Measurements from ENCODE around the gene SFXN5.

The SFXN5 gene

GRCh38 chr2:72989770-72990556, 81.5 kb downstream of the SFXN5 start:
- CTCF ChIA-PET = interaction anchor here (1.6 to 10.8 kb wide), 9 partner anchors 9 to 187 kb away, joined by 5 to 129 read pairs (median 25); no protein-coding TSS in a partner anchor
- no peak overlapping the region for H3K4me3 ChIP-seq (ENCODE audit: low read depth, low read length)
- no peak for TF ChIP-seq CTCF (IDR thresholded peaks at IDR 0.05; ENCODE audit: insufficient read depth, low read length, missing control alignments)
- POLR2A ChIA-PET = no interaction called here
- DNase-seq (ENCODE audit: low read depth, low spot score) = no peak

GRCh38 chr2:72988726-72989273, 82.7 kb downstream of the SFXN5 start:
- DNase-seq (ENCODE audit: low read depth, low spot score) = no peak
- POLR2A ChIA-PET = no interaction called here
- no peak overlapping the region for H3K4me3 ChIP-seq (ENCODE audit: low read depth, low read length)
- TF ChIP-seq CTCF (IDR thresholded peaks at IDR 0.05; ENCODE audit: insufficient read depth, low read length, missing control alignments) = no peak
- CTCF ChIA-PET = interaction anchor here (1.0 to 27.0 kb wide), 6 partner anchors 8 to 189 kb away, joined by 3 to 502 read pairs (median 10); no protein-coding TSS in a partner anchor

GRCh38 chr2:72988041-72988440, 83.5 kb downstream of the SFXN5 start:
- no peak overlapping the region for H3K4me3 ChIP-seq (ENCODE audit: low read depth, low read length)
- no peak for TF ChIP-seq CTCF (IDR thresholded peaks at IDR 0.05; ENCODE audit: insufficient read depth, low read length, missing control alignments)
- no peak for DNase-seq (ENCODE audit: low read depth, low spot score)
- ChIA-PET POLR2A (interaction anchor here (0.5 kb wide), 1 partner anchor 191 kb away, joined by 4 read pairs; no protein-coding TSS in a partner anchor), CTCF (interaction anchor here (1.5 to 27.0 kb wide), 5 partner anchors 9 to 189 kb away, joined by 5 to 502 read pairs (median 13); no protein-coding TSS in a partner anchor)

DNA sequence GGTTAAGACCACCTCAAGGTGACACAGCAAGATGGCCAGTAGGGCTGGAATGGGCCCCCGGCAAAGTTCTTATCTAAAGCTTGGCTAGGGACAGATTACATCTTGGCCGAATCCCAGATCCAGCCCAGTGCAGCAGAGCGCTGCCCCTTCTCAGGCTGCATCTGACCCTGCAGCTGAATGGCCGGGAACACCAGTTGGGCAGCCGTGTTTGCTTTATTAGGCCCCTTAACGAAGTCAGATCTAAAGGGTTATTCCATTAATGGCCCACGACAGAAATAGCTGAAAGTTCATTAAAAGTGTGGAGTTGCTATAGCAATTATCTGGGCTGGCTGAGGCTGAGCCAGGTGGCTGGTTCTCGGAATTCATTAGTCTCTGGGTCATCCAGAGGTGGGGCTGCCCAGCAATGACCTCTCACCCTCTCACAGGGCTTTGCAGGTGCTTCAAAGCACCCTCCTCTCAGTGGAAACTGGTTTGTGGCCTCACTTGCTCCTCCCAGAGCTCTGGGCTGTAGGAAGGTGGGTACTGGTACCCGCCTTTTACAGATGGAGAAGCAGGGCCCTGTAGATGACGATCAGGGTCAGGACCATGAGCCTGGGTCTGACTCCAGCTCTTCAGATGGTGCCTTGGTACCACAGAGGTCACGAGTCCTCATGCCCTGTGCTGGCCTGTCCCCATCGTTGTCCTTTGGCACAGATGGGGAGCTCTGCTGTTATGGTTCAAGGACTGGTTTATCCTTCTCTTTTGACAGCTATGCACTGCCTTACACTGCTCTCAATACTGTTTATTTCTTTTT, 85.4 kb downstream of the SFXN5 start:
- H3K4me3 ChIP-seq (ENCODE audit: low read depth, low read length) = no peak overlapping the region
- POLR2A ChIA-PET = no interaction called here
- CTCF ChIA-PET = interaction anchor here (1.5 to 27.0 kb wide), 5 partner anchors 9 to 191 kb away, joined by 5 to 502 read pairs (median 25); no protein-coding TSS in a partner anchor
- no peak for TF ChIP-seq CTCF (IDR thresholded peaks at IDR 0.05; ENCODE audit: insufficient read depth, low read length, missing control alignments)
- no peak for DNase-seq (ENCODE audit: low read depth, low spot score)

GRCh38 chr2:72985136-72985535, 86.4 kb downstream of the SFXN5 start:
- no peak for DNase-seq (ENCODE audit: low read depth, low spot score)
- TF ChIP-seq CTCF (IDR thresholded peaks at IDR 0.05; ENCODE audit: insufficient read depth, low read length, missing control alignments) = no peak
- H3K4me3 ChIP-seq (ENCODE audit: low read depth, low read length) = no peak overlapping the region
- ChIA-PET CTCF (interaction anchor here (1.2 to 27.0 kb wide), 5 partner anchors 10 to 100 kb away, joined by 3 to 502 read pairs (median 29); no protein-coding TSS in a partner anchor), POLR2A (no interaction called here)

Measured in AG04449 (cell line).